K562 (cell line): Measurements from ENCODE around the gene SLC16A10.

Source experiments
- BRCA1 ChIP-seq, 2 experiments: fragments of 450-650 bp in 1 of 2; sonication (generic) in 1 of 2; formaldehyde crosslinking in 1 of 2; IDR thresholded peaks; 2 replicates each; pipeline versions ENCODE4 v1.5.0 to v1.6.1; 2017 to 2020; ENCODE audit warnings: mild to moderate bottlenecking in 1 of 2, missing genetic modification reagents in 1 of 2
- CUX1 ChIP-seq: fragments of 200-800 bp; sonication (Bioruptor generic); IDR thresholded peaks from 2 replicates; pipeline ENCODE4 v1.6.1; 2016; ENCODE audit warnings: missing genetic modification characterization, missing compliant biosample characterization
- NFXL1 ChIP-seq: fragments of 450-650 bp; formaldehyde crosslinking; IDR thresholded peaks from 2 replicates; pipeline ENCODE4 v1.4.0; 2021; ENCODE audit warnings: mild to moderate bottlenecking
- POLR2A ChIP-seq: fragments of 450-650 bp; conservative IDR thresholded peaks from 2 replicates; pipeline ENCODE4 v1.6.1; 2016
- RREB1 ChIP-seq: fragments of 250-450 bp; sonication (Bioruptor Pico); IDR thresholded peaks from 2 replicates; pipeline ENCODE4 v1.4.0; 2020
- TF ChIP-seq, protein P1 (sequence below): sonication (generic); formaldehyde crosslinking; IDR thresholded peaks from 2 replicates; pipeline ENCODE4 v1.8.1; 2022; ENCODE audit warnings: missing genetic modification reagents

- TF ChIP-seq POLR2A (no peak), NFXL1 (CRISPR knock-in tag) (no peak), CUX1 (CRISPR knock-in tag) (no peak), BRCA1 (IDR thresholded peaks at IDR 0.05) (no peak), BRCA1 (CRISPR knock-in tag; IDR thresholded peaks at IDR 0.05) (no peak), RREB1 (CRISPR knock-in tag) (no peak)
- TF ChIP-seq, protein P1, sequence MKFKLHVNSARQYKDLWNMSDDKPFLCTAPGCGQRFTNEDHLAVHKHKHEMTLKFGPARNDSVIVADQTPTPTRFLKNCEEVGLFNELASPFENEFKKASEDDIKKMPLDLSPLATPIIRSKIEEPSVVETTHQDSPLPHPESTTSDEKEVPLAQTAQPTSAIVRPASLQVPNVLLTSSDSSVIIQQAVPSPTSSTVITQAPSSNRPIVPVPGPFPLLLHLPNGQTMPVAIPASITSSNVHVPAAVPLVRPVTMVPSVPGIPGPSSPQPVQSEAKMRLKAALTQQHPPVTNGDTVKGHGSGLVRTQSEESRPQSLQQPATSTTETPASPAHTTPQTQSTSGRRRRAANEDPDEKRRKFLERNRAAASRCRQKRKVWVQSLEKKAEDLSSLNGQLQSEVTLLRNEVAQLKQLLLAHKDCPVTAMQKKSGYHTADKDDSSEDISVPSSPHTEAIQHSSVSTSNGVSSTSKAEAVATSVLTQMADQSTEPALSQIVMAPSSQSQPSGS (CRISPR knock-in tag): no peak
Observed at GRCh38 chr6:111122458-111123286, 35.4 kb downstream of the SLC16A10 start.
